B cell (primary cell): ENCODE results near the gene ATP9B. TPM values are rescaled to one million over a fixed set of nuclear protein-coding genes. Genes with fewer than 3 reads are reported as not detected.

Source experiments
- ATAC-seq: fragments of 200-7000 bp; cut with Tn5 transposase; one replicate; pipeline ENCODE4 v1.10.0; 2021; ENCODE audit warnings: low read depth, mild to moderate bottlenecking, moderate number of reproducible peaks, moderate library complexity
- CTCF ChIA-PET: fragments of 350-600 bp; sonication (Branson Sonifier 250); formaldehyde crosslinking; loops from one replicate; lab custom pipeline; 2021; ENCODE audit warnings: antibody characterized with exemption, inconsistent platforms; lab: Charles Lee
- POLR2A ChIA-PET: fragments of 350-600 bp; sonication (Branson Sonifier 250); formaldehyde crosslinking; loops from one replicate; lab custom pipeline; 2021; ENCODE audit warnings: antibody characterized with exemption; lab: Charles Lee
- DNase-seq: peaks from one replicate; pipeline ENCODE4 v3.0.0; 2013
- H2AFZ ChIP-seq: 2 replicates; pipeline ENCODE4 v1.6.1; 2012; ENCODE audit warnings: mild to moderate bottlenecking, low read depth, low read length; ENCODE audit not compliant: insufficient read depth, poor library complexity, severe bottlenecking
- H3K27ac ChIP-seq, 2 donors: 1 replicate in 1 of 2; 2 replicates in 1 of 2; pipeline ENCODE4 v1.5.1; 2012 to 2013; ENCODE audit warnings: low read length in 2 of 2, mild to moderate bottlenecking in 2 of 2, moderate library complexity in 1 of 2
- H3K27me3 ChIP-seq, 4 experiments: fragments of 200-600 bp in 1 of 4; sonication (generic) in 1 of 4; replicated peaks in 1 of 4; 1 replicate in 2 of 4; 2 replicates in 2 of 4; pipeline versions ENCODE4 v1.6.1 to v1.7.0; 2013 to 2016; ENCODE audit warnings: low read length in 3 of 4, mild to moderate bottlenecking in 2 of 4, mixed read lengths in 1 of 4, moderate library complexity in 1 of 4; ENCODE audit not compliant: insufficient read depth in 4 of 4, control insufficient read depth in 3 of 4; ENCODE audit errors: control extremely low read depth in 1 of 4
- H3K36me3 ChIP-seq, 2 experiments: replicated peaks in 1 of 2; 1 replicate in 1 of 2; 2 replicates in 1 of 2; pipeline versions ENCODE4 v1.6.1 to v1.7.1; 2013; ENCODE audit warnings: low read length in 1 of 2; ENCODE audit not compliant: insufficient read depth in 2 of 2, control insufficient read depth in 1 of 2; ENCODE audit errors: control extremely low read depth in 1 of 2, extremely low read depth in 1 of 2
- H3K4me1 ChIP-seq, 2 donors: fragments of 200-600 bp in 1 of 2; sonication (generic) in 1 of 2; 1 replicate in 1 of 2; 2 replicates in 1 of 2; pipeline versions ENCODE4 v1.5.1 to v1.6.1; 2013 to 2017; ENCODE audit warnings: low read length in 2 of 2; ENCODE audit not compliant: control insufficient read depth in 2 of 2, insufficient read depth in 2 of 2
- H3K4me2 ChIP-seq: replicated peaks from 2 replicates; pipeline ENCODE3; 2012; ENCODE audit warnings: mild to moderate bottlenecking, low read depth, low read length; ENCODE audit not compliant: poor library complexity, severe bottlenecking
- H3K4me3 ChIP-seq, 5 experiments: fragments of 200-600 bp in 1 of 5; sonication (generic) in 1 of 5; 1 replicate in 3 of 5; 2 replicates in 2 of 5; pipeline versions ENCODE4 v1.5.1 to v1.7.0; 2011 to 2016; ENCODE audit warnings: low read length in 4 of 5, mild to moderate bottlenecking in 4 of 5, low read depth in 2 of 5, control low read depth in 1 of 5, moderate library complexity in 1 of 5; ENCODE audit not compliant: insufficient read depth in 1 of 5; ENCODE audit errors: control extremely low read depth in 1 of 5, extremely low read depth in 1 of 5
- H3K79me2 ChIP-seq: fragments of 200-600 bp; sonication (generic); one replicate; pipeline ENCODE4 v1.6.0; 2016; ENCODE audit warnings: low read length; ENCODE audit not compliant: control insufficient read depth, insufficient read depth
- H3K9ac ChIP-seq: fragments of 200-600 bp; sonication (generic); 2 replicates; pipeline ENCODE4 v1.6.1; 2017; ENCODE audit warnings: mild to moderate bottlenecking, low read length, moderate library complexity
- H3K9me3 ChIP-seq, 3 donors: one replicate each; pipeline versions ENCODE4 v1.6.1 to v1.7.1; 2013; ENCODE audit warnings: low read length in 2 of 3; ENCODE audit not compliant: control insufficient read depth in 2 of 3, insufficient read depth in 1 of 3; ENCODE audit errors: control extremely low read depth in 1 of 3
- H4K20me1 ChIP-seq: 2 replicates; pipeline ENCODE4 v1.6.0; 2012; ENCODE audit warnings: mild to moderate bottlenecking, low read length; ENCODE audit not compliant: insufficient read depth, control insufficient read depth, poor library complexity, severe bottlenecking
- H3K27ac Mint-ChIP-seq: one replicate; pipeline ENCODE4 v1.8.0; 2021; ENCODE audit warnings: mixed read lengths
- H3K27me3 Mint-ChIP-seq: one replicate; pipeline ENCODE4 v1.8.0; 2021; ENCODE audit warnings: mixed read lengths
- H3K4me1 Mint-ChIP-seq: one replicate; pipeline ENCODE4 v1.8.0; 2021; ENCODE audit warnings: mixed read lengths
- H3K4me3 Mint-ChIP-seq: one replicate; pipeline ENCODE4 v1.8.0; 2021; ENCODE audit warnings: mixed read lengths
- H3K9me3 Mint-ChIP-seq: one replicate; pipeline ENCODE4 v1.8.0; 2022; ENCODE audit warnings: mixed read lengths; ENCODE audit not compliant: insufficient read depth
- EZH2 ChIP-seq: IDR thresholded peaks from 2 replicates; pipeline ENCODE4 v1.6.1; 2012; ENCODE audit warnings: borderline replicate concordance, low read depth, mild to moderate bottlenecking, moderate library complexity, low read length; ENCODE audit not compliant: insufficient read depth, poor library complexity, severe bottlenecking
- WGBS: methylation state at CpG from one replicate; pipeline ENCODE4 v1.1.5; 2013; ENCODE audit warnings: missing lambda C conversion rate; ENCODE audit not compliant: insufficient coverage; 5-methylcytosine and 5-hydroxymethylcytosine counted together
- intact Hi-C: fragments of 100-400 bp; cut with micrococcal nuclease; formaldehyde crosslinking; loops from one replicate; pipeline ENCODE4 v1.10.0; 2022
- polyA plus RNA-seq: library from polyadenylated mRNA; depleted of rRNA; stranded (reverse); fragments of >200 nt; gene quantifications from 2 replicates; pipeline ENCODE4 v1.2.3, GENCODE V29; 2012
- total RNA-seq, 2 donors: library from RNA; stranded (reverse); fragments of 120-200 nt in 1 of 2; gene quantifications; 1 replicate in 1 of 2; 2 replicates in 1 of 2; pipeline versions ENCODE4 v1.2.3 to v1.2.4, GENCODE V29; 2013 to 2022
- TF ChIP-seq, protein P1 (sequence below): fragments of 200-600 bp; IDR thresholded peaks from one replicate; pipeline ENCODE4 v1.8.0; 2022; ENCODE audit warnings: antibody characterized with exemption, mild to moderate bottlenecking

The ATP9B gene
- total and polyA plus RNA-seq, 2 donors (not counting 1 experiment from before 2014, with no cell fraction given), result 34.3 to 71.7 TPM

DNA sequence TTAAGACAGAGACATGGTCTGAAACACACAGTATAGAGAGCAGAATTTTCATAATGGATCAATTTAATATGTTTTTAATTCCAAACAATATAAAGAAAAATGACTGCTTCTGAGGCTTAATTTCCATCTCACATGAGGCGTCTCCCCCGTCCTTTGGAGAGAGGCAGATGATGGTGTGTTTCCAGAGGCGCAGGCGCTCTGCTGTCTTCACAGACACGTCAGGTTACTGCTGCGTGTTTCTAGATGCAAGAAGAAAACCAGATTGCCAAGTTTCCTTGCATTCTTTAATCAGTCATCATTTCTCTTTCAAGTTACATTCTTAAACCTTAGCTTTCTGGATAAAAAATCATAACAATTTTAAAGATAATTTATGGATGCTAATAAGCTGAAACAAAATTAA, 160.2 kb downstream of the ATP9B start:
- POLR2A ChIA-PET, result no interaction called here
- Histone ChIP-seq H3K9me3 (no peaks in the 10 kb centered on the region), H3K27me3 (no peaks in the 10 kb centered on the region), H3K4me1 (no peaks in the 10 kb centered on the region), H3K27ac (no peak overlapping the region), H3K36me3 (peaks cover 0 to 3% of the 10 kb centered on the region in 2 experiments), H3K4me3 (no peak overlapping the region), H4K20me1 (peaks cover 5% of the 10 kb centered on the region), H2AFZ (no peak overlapping the region), H3K9ac (no peak overlapping the region), H3K79me2 (no peaks in the 10 kb centered on the region), H3K4me2 (no peak overlapping the region)
- H3K27ac Mint-ChIP-seq, result no peak overlapping the region
- CTCF ChIA-PET, result no interaction called here
- no peaks in the 10 kb centered on the region for H3K9me3 Mint-ChIP-seq
- ATAC-seq (no peak), DNase-seq (no peak)
- H3K4me1 Mint-ChIP-seq, result no peaks in the 10 kb centered on the region
- no peak overlapping the region for H3K4me3 Mint-ChIP-seq
- intact Hi-C loops, result no loop called here
- 100% methylated on average over 2 of the region's 6 CpGs for WGBS
- H3K27me3 Mint-ChIP-seq, result no peaks in the 10 kb centered on the region
- TF ChIP-seq EZH2, result no peak
- TF ChIP-seq, protein P1, sequence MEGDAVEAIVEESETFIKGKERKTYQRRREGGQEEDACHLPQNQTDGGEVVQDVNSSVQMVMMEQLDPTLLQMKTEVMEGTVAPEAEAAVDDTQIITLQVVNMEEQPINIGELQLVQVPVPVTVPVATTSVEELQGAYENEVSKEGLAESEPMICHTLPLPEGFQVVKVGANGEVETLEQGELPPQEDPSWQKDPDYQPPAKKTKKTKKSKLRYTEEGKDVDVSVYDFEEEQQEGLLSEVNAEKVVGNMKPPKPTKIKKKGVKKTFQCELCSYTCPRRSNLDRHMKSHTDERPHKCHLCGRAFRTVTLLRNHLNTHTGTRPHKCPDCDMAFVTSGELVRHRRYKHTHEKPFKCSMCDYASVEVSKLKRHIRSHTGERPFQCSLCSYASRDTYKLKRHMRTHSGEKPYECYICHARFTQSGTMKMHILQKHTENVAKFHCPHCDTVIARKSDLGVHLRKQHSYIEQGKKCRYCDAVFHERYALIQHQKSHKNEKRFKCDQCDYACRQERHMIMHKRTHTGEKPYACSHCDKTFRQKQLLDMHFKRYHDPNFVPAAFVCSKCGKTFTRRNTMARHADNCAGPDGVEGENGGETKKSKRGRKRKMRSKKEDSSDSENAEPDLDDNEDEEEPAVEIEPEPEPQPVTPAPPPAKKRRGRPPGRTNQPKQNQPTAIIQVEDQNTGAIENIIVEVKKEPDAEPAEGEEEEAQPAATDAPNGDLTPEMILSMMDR, result no peak

- Histone ChIP-seq H3K27ac (no peak overlapping the region), H2AFZ (no peak overlapping the region), H3K4me1 (no peaks in the 10 kb centered on the region), H3K36me3 (peaks cover 0 to 3% of the 10 kb centered on the region in 2 experiments), H3K27me3 (no peaks in the 10 kb centered on the region), H4K20me1 (no peaks in the 10 kb centered on the region), H3K4me2 (no peak overlapping the region), H3K9ac (no peak overlapping the region), H3K9me3 (no peaks in the 10 kb centered on the region), H3K4me3 (no peak overlapping the region), H3K79me2 (no peaks in the 10 kb centered on the region)
- no peak overlapping the region for H3K27ac Mint-ChIP-seq
- POLR2A ChIA-PET, result no interaction called here
- H3K4me3 Mint-ChIP-seq, result no peak overlapping the region
- CTCF ChIA-PET, result interaction anchor here (0.9 kb wide), 1 partner anchor 11 kb away, joined by 4 read pairs; no protein-coding TSS in a partner anchor
- 97% methylated on average over 11 of the region's 14 CpGs for WGBS
- TF ChIP-seq, protein P1, result no peak
- TF ChIP-seq EZH2, result no peak
- no peaks in the 10 kb centered on the region for H3K4me1 Mint-ChIP-seq
- DNase-seq (no peak), ATAC-seq (no peak)
- intact Hi-C loops, result no loop called here
- H3K9me3 Mint-ChIP-seq, result no peaks in the 10 kb centered on the region
- no peaks in the 10 kb centered on the region for H3K27me3 Mint-ChIP-seq
Observed at GRCh38 chr18:79234438-79234837, 165.2 kb downstream of the ATP9B start.
